Measurements from ENCODE around the gene KIF1B.

- TF ChIP-seq CTCF (IDR thresholded peaks at IDR 0.05), result no peak
- TF ChIP-seq EZH2 (IDR thresholded peaks at IDR 0.05; ENCODE audit: borderline replicate concordance, insufficient read depth, low read depth, low read length, poor library complexity, severe bottlenecking), result no peak
Observed at GRCh38 chr1:10308001-10308400, 97.6 kb downstream of the KIF1B start.

Measured in B cell (primary cell).